Kidney epithelial cell (primary cell): Measurements from ENCODE around the gene SETD7. TPM values are rescaled to one million over a fixed set of nuclear protein-coding genes. Genes with fewer than 3 reads are reported as not detected.

Source experiments
- DNase-seq: peaks from one replicate; pipeline ENCODE4 v3.0.0-alpha.2; 2010; ENCODE audit warnings: low read depth
- H3K27me3 ChIP-seq: 2 replicates; pipeline ENCODE4 v1.6.0; 2011; ENCODE audit warnings: low read length; ENCODE audit not compliant: control insufficient read depth, insufficient read depth
- H3K36me3 ChIP-seq: 2 replicates; pipeline ENCODE4 v1.5.1; 2011; ENCODE audit warnings: low read length; ENCODE audit not compliant: control insufficient read depth, insufficient read depth
- H3K4me3 ChIP-seq: 2 replicates; pipeline ENCODE4 v1.5.1; 2011; ENCODE audit warnings: low read depth, mild to moderate bottlenecking, control low read depth, low read length
- total RNA-seq: library from RNA; depleted of rRNA; stranded (reverse); fragments of >200 nt; gene quantifications from 2 replicates; pipeline ENCODE4 v1.2.3, GENCODE V29; 2015
- TF ChIP-seq, protein P1 (sequence below): IDR thresholded peaks from 2 replicates; pipeline ENCODE4 v1.5.1; 2011; ENCODE audit warnings: mild to moderate bottlenecking, moderate library complexity, low read length, control low read depth, inconsistent platforms; ENCODE audit not compliant: insufficient read depth, poor library complexity, severe bottlenecking

SETD7 gene
- total RNA-seq, 1 donor from 2014 or later, result 37.7 TPM

DNA sequence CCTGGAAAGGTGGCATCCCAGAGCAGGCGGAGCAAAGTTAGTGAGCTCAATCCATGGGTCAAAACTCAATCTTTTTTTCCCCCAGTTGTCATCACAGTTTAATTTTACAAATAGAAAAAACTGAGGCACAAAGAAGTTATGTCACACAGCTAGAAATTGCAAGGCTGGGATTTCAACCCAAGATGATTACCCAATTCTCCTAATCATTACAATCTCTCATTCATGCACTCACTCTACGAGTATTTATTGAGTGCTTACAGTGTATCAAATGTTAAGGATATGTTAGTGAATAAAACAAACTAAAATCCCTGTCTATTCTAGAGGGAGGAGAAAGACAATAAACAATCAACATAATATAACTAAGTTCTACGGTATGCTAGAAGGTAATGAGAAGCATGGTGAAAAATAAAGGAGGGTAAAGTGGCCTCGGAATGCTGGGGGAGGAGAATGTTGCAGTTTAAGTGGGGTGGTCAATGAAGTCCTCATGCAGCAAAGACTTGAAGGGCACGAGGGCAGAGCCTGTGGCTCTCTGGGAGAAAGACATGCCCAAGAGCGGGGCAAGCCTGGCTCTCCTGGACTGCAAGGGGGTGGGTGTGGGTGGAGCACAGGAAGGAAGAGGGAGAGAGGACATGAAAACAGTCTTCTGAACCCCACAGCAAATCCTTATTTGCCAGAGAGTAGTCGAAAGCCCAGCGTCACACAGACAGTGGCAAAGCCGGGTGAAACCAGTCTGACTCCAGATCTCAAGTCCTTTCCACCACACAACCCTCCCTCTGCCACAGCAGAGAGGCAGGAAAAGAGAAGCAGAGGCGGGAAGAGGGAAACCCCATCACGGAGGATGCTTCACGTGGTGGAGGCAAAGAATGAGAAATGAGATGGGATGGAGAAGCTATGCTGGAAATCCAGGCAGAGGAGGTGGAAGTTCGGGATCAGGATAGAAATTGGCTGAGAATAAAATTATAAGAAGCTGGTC lies 53.8 kb downstream of the SETD7 start:
- no peaks in the 10 kb centered on the region for H3K27me3 ChIP-seq
- H3K36me3 ChIP-seq, result no peaks in the 10 kb centered on the region
- TF ChIP-seq, protein P1, sequence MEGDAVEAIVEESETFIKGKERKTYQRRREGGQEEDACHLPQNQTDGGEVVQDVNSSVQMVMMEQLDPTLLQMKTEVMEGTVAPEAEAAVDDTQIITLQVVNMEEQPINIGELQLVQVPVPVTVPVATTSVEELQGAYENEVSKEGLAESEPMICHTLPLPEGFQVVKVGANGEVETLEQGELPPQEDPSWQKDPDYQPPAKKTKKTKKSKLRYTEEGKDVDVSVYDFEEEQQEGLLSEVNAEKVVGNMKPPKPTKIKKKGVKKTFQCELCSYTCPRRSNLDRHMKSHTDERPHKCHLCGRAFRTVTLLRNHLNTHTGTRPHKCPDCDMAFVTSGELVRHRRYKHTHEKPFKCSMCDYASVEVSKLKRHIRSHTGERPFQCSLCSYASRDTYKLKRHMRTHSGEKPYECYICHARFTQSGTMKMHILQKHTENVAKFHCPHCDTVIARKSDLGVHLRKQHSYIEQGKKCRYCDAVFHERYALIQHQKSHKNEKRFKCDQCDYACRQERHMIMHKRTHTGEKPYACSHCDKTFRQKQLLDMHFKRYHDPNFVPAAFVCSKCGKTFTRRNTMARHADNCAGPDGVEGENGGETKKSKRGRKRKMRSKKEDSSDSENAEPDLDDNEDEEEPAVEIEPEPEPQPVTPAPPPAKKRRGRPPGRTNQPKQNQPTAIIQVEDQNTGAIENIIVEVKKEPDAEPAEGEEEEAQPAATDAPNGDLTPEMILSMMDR, result no peak
- no peak for DNase-seq
- H3K4me3 ChIP-seq, result no peak overlapping the region

GRCh38 chr4:139501527-139501926 lies 54.5 kb downstream of the SETD7 start:
- H3K36me3 ChIP-seq, result no peaks in the 10 kb centered on the region
- no peak for DNase-seq
- TF ChIP-seq, protein P1, result no peak
- H3K27me3 ChIP-seq, result no peaks in the 10 kb centered on the region
- no peak overlapping the region for H3K4me3 ChIP-seq

- Histone ChIP-seq H3K27me3 (no peaks in the 10 kb centered on the region), H3K36me3 (no peaks in the 10 kb centered on the region), H3K4me3 (no peak overlapping the region)
- no peak for DNase-seq
- TF ChIP-seq, protein P1, result no peak
Observed at GRCh38 chr4:139501117-139501516, 54.9 kb downstream of the SETD7 start.

DNA sequence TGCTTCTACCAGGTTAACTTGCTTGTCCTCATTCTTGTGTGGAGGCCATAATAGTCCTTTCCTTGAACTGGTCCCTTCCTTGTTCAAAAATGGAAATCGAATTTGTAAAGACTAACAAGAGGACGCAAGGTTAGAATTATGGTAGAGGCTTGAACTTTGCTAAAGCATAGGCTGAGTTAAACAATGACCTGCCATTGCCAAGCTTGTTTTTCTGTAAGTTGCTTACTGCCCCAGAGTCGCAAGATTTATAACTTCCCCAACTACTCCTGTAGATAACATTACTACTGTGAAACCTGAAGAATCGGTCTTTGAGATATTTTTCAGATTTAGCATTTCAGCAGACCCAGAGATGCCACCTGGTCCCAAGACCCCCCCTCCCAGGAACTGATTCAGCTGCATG lies 56.8 kb downstream of the SETD7 start:
- TF ChIP-seq, protein P1, result no peak
- no peaks in the 10 kb centered on the region for H3K36me3 ChIP-seq
- H3K27me3 ChIP-seq, result no peaks in the 10 kb centered on the region
- H3K4me3 ChIP-seq, result no peak overlapping the region
- no peak for DNase-seq

- Histone ChIP-seq H3K27me3 (no peaks in the 10 kb centered on the region), H3K36me3 (no peaks in the 10 kb centered on the region), H3K4me3 (no peak overlapping the region)
- TF ChIP-seq, protein P1, result no peak
- DNase-seq, result no peak
Observed at GRCh38 chr4:139493176-139493575, 62.8 kb downstream of the SETD7 start.
